HG03378 (cell line): ENCODE measurements around the gene EEF1B2.
"Not testable (repeated sequence)": the region's sequence is repeated elsewhere in the genome, so short reads cannot be mapped to it uniquely, and the experiment has no call there.

Source experiments
- ATAC-seq: cut with Tn5 transposase; IDR thresholded peaks from one replicate; pipeline ENCODE4 v1.9.1; 2021; ENCODE audit warnings: mild to moderate bottlenecking, moderate library complexity; ENCODE audit not compliant: unreplicated experiment

EEF1B2 gene

DNA sequence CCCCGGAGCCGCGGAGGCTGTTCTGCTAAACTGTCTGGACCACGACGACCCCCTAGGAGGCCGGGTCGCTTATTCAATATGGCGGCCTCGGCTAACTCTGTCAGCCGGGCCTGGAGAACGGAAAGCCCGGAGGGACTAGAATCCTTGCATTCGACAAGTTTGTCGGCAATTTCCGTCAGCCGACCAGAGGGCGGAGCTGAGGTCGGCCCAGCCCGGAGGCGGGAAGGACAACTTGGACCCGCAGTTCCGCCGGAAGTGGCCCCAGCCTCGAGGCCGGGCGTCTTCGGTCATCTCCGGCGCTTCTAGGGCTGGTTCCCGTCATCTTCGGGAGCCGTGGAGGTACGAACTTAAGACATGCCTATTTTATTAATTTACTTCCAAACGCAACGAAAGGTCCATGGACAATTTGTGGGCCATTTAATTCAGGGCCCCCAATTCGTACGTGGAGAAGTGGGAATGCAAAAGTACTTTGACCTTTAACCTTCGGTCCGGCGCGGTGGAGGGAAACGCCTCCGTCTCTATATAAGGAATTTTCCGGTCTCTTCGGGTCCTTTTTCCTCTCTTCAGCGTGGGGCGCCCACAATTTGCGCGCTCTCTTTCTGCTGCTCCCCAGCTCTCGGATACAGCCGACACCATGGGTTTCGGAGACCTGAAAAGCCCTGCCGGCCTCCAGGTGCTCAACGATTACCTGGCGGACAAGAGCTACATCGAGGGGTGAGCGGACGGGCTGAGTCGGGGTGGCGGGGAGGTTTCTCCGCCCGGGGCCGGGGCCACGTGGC, at the start of gene EEF1B2, which contains the start of gene NDUFS1:
TSS of gene EEF1B2 (plus strand) at position 550 of the 779 bp plus-strand sequence. CDS start at position 635, 85 bp downstream.
TSS of gene NDUFS1 (minus strand) at position 99 of the 779 bp plus-strand sequence. CDS start 5,766 bp downstream, outside the sequence.
- peak; percentile 88 for ATAC-seq

DNA sequence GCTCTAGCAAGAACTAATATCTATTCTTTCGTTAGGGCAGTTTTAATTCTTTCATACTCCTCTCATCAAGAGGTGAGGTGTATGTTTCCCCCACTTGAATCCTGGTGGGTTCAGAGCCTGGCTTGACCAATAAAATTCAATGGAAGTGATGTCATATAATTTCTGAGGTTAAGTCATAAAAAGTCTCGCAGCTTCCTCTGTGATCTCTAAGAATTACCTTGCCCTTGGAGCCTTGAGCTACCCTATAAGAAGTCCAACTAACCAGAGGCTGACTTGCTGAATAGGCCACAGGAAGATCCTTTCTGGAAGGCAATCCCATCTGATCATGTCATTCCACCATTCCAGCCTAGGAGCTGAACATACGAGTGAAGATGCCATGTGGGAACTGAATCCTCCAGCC, 47.6 kb upstream of the EEF1B2 start:
- ATAC-seq: no peak

DNA sequence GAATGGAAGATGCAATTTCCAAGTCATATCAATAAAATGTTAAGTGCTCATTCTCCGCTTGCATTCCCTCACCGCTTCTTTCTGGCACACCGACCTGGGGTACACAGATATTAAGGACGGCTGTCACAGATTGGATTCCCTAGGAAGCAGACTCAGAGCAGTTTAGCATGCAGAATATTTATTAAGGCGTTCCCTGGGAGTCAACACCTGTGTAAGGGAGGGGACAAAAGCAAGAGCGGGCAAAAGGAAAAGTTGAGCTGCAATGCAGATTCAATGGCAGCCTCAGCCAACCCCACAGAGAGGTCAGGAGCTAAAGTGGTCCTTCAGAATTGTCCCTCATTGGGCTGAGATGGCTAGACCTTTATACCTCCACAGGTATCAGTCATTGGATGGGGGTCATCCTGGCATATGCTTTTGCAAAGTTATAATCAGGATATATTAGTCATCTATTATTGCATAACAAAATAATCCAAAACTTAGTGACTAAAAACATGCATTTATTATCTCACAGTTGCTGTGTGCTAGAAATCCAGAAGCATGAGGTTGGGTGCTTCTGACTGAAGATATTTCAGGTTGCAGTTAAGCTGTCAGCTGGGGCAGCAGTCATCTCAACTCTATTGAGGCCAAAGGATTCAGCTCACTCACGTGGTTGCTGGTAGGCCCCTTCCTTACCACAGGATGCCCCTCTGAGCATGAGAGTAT, 46.7 kb upstream of the EEF1B2 start:
- no peak for ATAC-seq

DNA sequence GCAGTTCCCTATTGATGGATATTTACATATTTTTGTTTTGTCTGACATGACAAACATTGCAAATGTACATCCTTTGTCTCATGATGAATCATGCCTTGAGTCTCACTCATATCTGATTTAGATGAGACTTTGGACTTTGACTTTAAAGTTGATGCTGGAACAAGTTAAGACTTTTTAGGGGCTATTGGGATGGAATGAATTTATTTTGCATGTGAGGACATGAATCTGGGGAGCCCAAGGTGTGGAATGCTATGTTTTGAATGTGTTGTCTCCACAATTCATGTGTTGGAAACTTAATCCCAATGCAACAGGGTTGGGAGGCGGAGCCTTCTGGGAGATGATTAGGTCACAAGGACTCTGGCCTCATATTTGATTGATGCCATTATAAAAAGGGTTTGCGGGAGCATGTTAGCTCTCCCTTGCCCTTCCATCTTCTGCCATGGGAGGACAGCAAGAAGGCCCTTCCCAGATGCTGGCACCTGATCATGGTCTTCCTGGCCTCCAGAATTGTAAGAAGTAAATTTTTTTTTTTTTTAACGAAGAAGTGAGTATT, 44.6 kb upstream of the EEF1B2 start:
- ATAC-seq: no peak

DNA sequence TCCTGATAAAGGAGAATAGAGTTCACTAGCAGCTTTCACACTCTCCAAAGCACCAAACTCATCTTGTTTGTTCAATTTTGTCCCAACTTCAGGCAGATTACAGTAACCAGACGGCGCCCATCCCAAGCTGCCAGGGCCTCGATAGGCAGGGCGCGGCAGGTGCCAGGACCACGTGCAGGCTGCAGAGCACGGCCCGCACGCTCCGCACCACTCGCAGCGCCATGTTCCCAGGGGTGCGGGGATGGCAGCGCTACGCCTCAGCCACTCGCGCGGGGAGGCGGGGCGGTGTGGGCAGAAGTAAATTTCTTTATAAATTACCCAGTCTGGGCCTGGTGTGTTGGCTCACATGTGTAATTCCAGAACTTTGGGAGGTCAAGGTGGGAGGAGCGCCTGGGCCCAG, 43.4 kb upstream of the EEF1B2 start:
- no peak for ATAC-seq

DNA sequence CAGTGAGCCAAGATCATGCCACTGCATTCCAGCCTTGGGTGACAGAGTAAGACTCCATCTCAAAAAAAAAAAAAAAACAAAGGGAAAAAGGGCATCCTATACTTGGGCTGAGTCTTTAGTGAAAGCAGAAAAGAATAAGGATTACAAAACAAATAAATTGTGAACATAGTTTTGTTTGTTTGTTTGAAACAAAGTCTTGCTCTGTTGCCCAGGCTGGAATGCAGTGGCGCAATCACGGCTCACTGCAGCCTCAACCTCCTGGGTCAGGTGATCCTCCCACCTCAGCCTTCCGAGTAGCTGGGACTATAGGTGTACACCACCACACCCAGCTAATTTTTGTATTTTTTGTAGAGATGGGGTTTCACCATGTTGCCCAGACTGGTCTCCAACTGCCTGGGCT, 37.1 kb upstream of the EEF1B2 start:
- not testable (repeated sequence) for ATAC-seq

DNA sequence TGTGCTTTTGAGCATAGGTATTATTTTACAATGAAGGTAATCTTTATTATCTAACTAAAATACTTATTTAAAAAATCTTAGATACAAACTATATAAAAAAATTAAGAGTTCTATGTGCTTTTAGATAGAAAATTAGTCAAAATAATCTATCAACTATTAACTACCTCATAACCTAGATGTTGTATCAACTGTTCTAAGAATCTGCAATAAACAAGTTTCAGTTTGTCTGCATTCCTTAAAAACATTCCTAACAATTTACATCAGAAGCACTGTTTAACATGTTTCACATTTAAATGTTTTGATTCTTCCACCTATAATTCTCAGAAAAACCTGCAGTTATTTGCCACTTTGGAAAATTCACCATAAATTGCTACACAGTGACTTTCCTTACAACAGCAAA, 33.8 kb upstream of the EEF1B2 start:
- ATAC-seq: no peak

DNA sequence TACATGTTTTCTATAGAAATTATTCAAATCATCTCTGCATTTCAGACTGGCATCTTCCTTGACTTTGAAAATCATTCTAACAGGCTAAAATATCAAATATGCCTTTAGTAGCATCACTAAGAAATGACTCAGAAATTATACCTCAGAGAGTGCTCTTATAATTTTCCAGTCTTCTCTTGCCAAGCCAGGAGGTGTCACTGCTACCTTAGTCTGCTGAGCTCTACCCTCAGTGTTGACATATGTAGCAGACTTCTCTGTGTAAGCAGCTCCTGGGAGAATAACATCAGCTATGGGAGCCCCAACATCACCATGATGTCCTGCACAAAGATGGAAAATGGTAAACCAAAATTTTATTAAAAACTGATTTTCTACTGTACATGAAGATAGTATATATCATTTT, 32.0 kb upstream of the EEF1B2 start:
- ATAC-seq: no peak

DNA sequence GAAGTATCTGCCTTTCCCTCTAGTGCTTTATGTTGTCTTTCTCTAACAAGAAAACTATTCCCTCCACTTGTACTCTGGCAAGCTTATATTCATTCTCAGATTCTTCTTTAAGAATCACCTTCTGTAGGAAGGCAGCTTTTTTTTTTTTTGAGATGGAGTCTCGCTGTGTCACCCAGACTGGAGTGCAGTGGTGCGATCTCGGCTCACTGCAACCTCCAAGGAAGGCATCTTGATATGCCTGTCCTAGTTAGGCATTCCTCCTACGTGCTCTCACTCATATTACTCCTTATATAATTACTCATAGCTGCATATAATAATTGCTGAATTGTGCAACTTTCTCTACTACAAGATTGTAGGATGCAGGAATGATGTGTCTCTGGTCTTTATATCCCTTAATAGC, 16.2 kb upstream of the EEF1B2 start:
- no peak for ATAC-seq

DNA sequence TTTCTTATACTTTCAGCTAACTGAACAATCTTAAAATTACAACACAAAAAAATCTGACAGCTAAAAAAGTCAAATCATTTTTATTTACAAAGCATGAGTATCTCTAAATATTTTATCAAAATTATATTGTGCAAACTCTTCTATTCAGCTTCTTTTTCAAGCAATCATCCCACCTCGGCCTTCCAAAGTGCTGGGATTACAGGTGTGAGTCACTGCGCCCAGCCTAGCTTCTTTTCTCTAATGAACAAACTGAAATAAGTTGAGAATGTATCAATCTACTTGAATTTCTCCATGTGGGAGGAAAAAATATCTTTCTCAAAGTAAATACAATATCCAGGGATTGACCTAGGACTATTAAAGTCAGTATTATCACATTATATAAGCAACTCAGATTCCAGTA, 15.3 kb upstream of the EEF1B2 start:
- ATAC-seq: no peak

DNA sequence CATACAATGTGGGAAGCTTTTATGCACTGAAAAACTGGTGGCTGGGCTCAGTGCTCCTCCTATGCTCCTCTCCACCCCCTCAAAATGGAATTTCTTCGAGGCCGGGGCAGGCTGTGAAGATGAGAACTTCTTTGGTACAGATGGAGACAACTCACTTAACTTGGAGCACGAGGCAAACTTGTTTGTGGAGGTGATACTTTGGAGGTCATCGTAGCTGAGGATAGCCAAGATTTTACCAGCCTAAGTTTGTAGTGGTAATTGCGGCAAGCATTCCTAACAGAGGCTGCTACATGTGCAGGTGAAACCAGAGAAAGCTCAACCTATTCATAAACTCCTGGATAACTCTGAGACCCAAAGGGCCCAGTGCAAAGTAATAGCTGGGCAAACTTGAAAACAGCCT, 14.0 kb upstream of the EEF1B2 start:
- no peak for ATAC-seq

DNA sequence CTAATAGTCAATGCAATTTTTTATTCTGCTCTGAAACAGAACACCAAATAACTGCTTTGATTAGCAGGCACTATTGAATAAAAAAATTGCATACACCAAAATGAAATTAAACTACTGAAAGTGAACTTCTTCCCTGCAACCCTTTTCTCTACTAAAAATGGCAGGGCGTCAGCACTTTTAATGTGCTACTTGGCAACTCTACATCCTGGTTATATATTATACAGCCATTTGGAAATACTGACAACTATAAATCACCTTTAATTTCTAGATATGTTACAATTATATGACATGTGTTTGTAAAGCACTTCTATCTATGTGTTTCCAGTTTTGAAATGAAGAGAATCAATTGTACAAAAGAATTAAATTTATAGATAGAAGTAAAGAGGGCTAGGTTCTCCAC, 10.4 kb upstream of the EEF1B2 start:
- ATAC-seq: no peak

DNA sequence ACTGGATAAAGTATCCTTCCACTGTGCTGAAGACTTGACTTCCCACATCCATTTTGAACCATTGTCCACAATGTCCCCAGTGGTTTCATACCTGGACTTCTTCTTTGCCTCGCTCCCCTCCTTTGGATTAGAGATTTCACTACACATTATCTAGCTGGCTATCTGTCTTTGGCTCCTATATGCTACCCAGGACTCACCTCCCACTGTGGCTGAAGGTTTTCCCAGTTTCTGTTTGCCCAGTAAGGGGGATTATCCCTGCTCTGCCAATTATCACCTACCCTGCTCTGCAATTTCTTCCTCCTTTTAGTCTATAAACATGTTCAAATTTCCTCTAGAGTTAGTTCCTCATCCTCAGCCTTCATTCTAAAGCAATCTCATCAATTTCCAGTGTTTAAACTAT, 9.5 kb upstream of the EEF1B2 start:
- no peak for ATAC-seq

DNA sequence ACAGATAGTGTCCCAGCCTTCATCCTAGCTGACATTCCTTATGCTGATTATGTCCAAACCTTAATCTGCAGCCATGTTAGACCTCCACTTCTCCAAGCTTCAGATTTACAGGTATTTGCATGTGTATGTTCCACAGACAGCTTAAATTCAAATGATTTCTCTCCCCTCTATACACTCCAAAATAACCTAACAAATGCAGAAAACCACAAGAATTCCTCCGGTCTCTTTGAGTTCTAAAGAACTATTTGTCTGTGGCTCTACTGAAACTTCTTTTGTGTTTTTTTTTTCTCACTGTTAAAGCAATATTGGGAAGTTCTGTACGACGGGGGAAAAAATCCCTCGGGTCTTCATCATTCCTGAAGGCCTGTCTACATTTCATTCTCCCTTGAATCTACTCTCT, 9.1 kb upstream of the EEF1B2 start:
- ATAC-seq: no peak

DNA sequence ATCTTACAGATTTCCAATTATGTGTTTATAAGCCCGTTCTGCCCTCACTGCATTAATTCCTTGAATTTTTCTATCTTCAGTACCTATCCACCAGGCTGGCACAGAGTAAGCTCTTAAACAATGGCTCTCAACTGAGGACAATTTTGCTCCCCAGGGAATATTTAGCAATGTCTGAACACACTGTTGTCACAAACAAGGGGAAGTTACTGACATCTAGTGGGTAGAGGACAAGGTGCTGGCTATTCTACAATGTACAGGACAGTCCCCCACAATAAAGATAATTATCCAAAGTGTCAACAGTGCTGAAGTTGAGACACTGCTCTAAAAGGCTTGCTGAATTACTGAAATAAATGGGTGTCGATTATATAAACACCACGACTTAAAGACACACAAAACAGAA, 5.5 kb upstream of the EEF1B2 start:
- ATAC-seq: no peak

DNA sequence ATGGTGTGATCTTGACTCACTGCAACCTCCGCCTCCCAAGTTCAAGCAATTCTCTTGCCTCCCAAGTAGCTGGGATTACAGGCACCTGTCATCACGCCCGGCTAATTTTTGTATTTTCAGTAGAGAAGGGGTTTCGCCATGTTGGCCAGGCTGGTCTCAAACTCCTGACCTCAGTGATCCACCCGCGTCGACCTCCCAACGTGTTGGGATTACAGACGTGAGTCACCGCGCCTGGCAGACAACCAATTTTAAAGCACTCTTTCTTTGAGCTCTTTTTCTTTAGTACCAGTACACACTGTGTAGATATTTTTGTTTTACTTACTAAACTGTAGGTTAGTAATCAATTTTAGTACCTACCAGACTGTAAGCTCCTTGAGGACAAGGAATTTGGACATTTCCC, 2.7 kb upstream of the EEF1B2 start:
- ATAC-seq: not testable (repeated sequence)

DNA sequence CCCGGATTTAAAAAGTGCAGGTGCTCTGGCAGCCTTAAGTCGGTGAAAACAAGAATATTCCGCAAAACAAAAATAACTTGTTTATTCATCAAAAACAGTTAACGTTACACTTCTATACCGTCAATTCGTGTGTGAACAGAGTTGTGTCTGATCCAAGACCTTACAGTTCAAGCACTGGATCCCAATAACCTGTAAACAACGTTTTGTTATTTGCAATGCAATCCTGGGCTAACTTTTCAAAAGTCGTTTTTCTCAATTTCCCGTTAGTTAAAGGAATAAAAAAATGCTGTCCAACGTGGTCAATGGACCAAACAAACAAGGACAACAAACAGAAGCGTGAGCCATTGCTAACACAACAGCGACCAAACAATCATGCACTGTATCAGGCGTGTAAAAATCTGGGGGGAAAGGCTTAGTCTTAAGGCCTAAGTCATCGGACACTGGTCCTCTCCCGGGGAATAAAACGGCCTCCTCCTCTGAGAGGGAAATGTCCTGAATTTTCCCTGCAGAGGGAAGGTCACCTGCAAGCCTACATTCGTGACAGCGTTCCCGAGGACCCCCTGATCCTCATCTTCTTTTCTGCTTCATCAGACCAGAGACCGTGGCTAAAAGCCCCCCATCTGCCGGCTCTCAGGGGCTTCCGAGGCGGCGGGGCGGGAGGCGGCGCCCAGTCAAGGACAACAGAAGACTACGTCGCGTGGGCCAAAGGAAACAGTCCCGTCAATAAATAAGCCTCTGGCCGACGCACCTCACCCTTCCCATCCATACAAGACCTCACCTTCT, 941 bp upstream of the EEF1B2 start:
- ATAC-seq: peak; percentile 16

DNA sequence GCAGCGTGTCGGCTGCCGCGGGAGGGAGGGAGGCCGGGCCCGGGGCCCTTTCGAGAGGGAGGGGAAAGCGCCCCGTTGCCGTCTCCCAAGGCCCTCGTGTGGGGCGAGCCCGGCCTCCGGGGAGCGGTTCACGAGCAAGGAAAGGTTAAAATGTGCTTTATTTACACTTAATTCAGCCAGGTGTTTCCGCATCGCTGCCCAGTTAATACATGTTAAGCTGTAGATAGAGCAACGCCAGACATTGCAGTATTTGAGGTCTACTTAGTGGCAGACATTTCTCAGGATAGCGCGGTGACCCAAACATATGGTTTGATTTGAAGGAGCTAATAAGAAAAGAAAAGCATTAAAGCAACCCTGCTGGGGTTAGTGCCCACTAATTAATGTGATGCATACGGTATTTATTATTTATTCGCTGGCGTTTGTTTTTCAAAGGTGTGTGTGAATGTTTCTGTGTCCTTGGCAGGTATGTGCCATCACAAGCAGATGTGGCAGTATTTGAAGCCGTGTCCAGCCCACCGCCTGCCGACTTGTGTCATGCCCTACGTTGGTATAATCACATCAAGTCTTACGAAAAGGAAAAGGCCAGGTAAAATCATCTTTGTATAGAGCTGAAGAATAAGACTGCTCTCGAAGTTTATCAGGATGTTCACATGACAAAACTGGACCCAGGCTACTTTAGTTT, 571 bp downstream of the EEF1B2 start:
- peak; percentile 15 for ATAC-seq

DNA sequence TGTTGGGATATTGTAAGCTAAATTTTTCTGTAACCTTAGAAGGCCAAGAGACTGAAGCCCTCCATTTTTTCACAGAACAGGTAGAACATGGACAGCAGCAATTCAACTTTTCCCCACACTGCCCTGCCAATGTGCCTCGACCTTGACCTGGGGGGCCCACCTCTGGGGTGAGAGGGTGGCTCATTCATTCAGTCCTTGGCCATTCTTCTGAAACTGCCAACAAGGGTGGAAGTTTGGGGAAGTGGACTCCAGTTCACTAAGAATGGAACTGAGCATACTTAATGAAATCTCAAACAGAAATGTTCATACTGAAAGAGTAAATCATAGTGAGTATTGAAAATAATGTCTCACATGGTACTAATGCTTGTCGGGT, 1.1 kb downstream of the EEF1B2 start:
- ATAC-seq: no peak

DNA sequence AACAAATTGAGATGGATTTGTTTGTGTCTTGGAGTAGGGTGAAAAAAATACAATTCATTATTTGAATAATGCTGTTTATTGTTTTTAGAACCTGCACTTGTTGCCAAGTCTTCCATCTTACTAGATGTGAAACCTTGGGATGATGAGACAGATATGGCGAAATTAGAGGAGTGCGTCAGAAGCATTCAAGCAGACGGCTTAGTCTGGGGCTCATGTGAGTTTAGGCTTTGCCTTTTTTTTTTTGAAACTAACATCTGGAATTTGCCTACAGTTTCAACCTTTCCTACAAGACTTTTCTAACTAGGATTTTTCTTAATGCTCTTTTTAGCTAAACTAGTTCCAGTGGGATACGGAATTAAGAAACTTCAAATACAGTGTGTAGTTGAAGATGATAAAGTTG, 2.7 kb downstream of the EEF1B2 start:
- not testable (repeated sequence) for ATAC-seq
